NB4 (cell line): ENCODE data around the gene RHEBL1.

Experiments used
- DNase-seq: peaks from one replicate; pipeline ENCODE4 v3.0.0; 2010; ENCODE audit warnings: low read depth
- H3K4me3 ChIP-seq: one replicate; pipeline ENCODE4 v1.5.1; 2011; ENCODE audit warnings: mild to moderate bottlenecking, low read depth, low read length, moderate library complexity
- MYC ChIP-seq: IDR thresholded peaks from 2 replicates; pipeline ENCODE4 v1.6.1; 2011; ENCODE audit warnings: low read depth, low read length
- POLR2A ChIP-seq: IDR thresholded peaks from 2 replicates; pipeline ENCODE4 v1.6.1; 2011; ENCODE audit warnings: mild to moderate bottlenecking; ENCODE audit not compliant: insufficient read length; ENCODE audit errors: extremely low read depth
- TF ChIP-seq, protein P1 (sequence below): IDR thresholded peaks from one replicate; pipeline ENCODE4 v1.5.1; 2012; ENCODE audit warnings: low read depth, low read length
- TF ChIP-seq, protein P2 (sequence below): IDR thresholded peaks from 2 replicates; pipeline ENCODE4 v1.6.1; 2011; ENCODE audit warnings: low read depth, low read length

The RHEBL1 gene, protein sequence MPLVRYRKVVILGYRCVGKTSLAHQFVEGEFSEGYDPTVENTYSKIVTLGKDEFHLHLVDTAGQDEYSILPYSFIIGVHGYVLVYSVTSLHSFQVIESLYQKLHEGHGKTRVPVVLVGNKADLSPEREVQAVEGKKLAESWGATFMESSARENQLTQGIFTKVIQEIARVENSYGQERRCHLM

DNA sequence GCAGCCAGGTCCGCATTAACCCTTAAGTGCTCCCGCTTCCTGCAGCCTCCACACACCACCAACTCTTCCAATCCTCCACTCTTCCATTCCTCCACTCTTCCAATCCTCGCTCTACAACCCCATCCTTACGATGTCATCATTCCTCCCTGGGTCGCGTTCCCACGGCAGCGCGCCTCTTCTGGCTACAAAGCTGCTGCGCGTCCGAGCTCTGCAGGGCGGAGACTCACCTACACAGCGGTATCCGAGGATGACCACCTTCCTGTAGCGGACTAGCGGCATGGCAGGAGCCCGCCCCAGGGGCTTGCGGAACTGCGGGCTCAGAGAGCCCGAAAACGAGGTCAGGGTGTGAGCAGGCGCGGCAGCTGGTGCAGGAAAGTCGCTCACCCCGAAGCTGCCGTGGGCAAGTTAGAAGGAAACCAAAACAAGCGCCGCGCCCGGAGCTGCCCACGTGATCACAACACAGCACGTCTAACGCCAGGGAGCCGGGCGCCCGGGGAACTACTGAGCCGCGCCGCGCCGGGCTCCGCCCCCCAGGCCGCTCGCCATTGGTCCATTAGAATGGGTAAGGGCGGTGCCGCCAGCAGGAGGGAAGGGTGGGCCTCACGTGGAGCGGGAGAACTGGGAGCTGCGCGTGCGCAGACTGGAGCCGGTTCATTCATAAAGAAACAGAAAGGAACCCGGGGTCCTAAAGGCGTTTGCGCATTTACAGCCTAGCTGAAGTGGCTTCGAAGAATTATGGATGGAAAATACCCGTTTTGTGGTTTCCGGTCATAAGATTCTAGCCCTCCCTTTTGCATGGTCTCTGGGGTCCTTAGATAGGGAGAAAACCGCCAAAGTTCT is at the start of gene RHEBL1:
RHEBL1 (minus strand) TSS at position 473 of the 840 bp plus-strand sequence; CDS start at position 279, 194 bp downstream.
- peak within 1 kb of the TSS; percentile 83 for H3K4me3 ChIP-seq
- TF ChIP-seq MYC, result no peak
- TF ChIP-seq POLR2A, result peak; percentile 45
- TF ChIP-seq, protein P1, sequence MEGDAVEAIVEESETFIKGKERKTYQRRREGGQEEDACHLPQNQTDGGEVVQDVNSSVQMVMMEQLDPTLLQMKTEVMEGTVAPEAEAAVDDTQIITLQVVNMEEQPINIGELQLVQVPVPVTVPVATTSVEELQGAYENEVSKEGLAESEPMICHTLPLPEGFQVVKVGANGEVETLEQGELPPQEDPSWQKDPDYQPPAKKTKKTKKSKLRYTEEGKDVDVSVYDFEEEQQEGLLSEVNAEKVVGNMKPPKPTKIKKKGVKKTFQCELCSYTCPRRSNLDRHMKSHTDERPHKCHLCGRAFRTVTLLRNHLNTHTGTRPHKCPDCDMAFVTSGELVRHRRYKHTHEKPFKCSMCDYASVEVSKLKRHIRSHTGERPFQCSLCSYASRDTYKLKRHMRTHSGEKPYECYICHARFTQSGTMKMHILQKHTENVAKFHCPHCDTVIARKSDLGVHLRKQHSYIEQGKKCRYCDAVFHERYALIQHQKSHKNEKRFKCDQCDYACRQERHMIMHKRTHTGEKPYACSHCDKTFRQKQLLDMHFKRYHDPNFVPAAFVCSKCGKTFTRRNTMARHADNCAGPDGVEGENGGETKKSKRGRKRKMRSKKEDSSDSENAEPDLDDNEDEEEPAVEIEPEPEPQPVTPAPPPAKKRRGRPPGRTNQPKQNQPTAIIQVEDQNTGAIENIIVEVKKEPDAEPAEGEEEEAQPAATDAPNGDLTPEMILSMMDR, result peak; percentile 32
- TF ChIP-seq, protein P2, sequence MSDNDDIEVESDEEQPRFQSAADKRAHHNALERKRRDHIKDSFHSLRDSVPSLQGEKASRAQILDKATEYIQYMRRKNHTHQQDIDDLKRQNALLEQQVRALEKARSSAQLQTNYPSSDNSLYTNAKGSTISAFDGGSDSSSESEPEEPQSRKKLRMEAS, result peak; percentile 96
- peak; percentile 99 for DNase-seq

DNA sequence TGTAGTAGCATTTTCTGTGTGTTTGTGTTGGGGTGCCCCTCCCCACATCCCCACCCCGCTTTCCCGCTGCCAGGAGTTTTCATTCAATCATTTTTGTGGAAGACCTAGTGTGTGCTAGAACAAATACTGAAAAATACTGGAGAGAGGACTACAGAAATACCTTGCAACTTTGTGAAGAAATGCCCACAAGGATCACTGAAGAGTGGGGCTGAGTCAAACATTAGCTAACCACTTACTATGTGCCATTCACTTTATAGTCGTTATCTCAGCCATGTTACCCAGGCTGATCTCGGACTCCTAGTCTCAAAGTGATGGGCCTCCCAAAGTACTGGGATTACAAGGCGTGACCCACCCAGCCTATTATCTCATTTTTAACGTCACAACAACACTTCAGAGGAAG is 41.4 kb upstream of the RHEBL1 start:
- TF ChIP-seq MYC (no peak), POLR2A (no peak)
- TF ChIP-seq, protein P1, result no peak
- TF ChIP-seq, protein P2, result no peak
- no peak for DNase-seq
- peak overlapping the region; percentile 40 for H3K4me3 ChIP-seq

DNA sequence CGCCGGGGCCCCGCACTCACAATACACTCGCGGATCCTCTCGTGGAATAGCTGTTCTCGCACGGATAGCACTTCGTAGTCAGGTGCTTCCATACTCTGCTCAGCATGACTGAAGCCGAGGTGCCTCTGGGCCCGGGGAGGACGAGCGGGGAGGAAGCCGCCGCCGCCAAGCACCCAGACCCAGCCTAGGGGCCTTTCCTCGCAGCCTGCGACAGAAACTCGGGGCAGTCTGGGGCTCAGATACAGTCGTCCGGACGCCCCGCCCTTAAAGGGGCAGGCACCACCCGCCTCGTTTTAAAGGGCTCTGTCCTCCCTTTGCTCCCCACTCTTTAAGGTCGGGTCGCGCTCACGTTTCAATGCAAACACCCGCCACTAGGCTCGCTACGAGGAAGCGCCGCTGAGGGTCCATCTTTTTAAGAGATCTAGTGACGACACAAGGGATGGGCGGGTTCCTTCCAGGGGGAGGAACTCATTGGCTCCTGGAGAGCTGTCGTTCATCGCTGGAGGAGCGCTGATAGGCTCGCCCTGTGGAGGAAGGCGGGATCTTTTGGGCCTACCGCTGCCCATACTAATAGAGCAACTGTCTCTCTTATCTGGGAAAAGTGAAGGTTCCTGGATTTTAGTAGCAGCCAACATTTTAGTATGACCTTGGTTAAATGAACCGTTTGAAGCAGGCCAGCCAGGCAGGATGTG is 40.8 kb upstream of the RHEBL1 start, which contains the start of gene LMBR1L:
LMBR1L (minus strand) TSS at position 384 of the 692 bp plus-strand sequence; CDS start at position 92, 292 bp downstream.
- peak within 1 kb of the TSS; percentile 78 for H3K4me3 ChIP-seq
- DNase-seq, result peak; percentile 99
- TF ChIP-seq POLR2A, result peak; percentile 56
- TF ChIP-seq, protein P1, result peak; percentile 49
- TF ChIP-seq, protein P2, result no peak
- TF ChIP-seq MYC, result 0 out of 2 replicates have a peak, but pooled peaks have one; percentile 11

DNA sequence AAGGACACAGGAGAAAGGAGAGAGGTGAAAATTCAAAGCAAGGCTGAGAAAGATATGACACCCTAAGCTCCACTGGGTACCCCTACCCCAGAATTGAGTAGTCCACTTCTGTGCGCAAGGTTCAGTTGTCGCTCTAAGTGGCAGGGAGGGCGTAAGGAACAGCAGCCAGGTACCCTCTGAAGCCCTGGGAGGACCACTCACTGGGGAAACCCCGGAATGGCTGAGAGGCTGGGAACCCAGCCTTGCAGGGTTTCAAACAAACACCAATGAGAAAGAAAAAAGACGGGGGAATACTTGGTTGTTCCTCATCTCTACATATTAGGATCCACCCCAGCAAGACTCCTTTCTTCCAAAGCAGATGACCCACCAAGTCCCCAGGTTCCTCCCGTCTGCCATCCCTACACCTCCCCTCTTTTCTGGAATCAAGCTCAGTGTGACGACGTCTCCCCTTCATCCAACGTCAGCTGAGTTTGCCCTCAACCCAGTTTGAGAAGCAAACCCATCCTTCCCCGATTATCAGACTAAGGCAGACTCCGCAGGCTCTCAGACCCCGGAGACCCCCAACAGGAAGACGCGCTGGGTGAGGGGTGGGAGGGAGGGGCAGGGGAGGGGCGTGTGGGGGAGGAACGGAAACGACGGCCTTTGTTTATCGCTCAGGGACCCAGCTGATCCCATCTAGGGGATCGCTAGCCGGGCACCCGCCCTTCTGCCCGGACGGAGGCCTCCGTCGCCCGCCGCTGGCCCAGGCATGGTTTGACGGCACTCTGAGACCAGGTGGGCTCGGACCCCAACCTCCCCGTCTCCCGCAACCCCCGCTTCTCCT is 40.1 kb upstream of the RHEBL1 start:
- TF ChIP-seq, protein P2, result no peak
- TF ChIP-seq POLR2A (no peak), MYC (no peak)
- TF ChIP-seq, protein P1, result no peak
- H3K4me3 ChIP-seq, result peak overlapping the region; percentile 78
- DNase-seq, result peak; percentile 46

DNA sequence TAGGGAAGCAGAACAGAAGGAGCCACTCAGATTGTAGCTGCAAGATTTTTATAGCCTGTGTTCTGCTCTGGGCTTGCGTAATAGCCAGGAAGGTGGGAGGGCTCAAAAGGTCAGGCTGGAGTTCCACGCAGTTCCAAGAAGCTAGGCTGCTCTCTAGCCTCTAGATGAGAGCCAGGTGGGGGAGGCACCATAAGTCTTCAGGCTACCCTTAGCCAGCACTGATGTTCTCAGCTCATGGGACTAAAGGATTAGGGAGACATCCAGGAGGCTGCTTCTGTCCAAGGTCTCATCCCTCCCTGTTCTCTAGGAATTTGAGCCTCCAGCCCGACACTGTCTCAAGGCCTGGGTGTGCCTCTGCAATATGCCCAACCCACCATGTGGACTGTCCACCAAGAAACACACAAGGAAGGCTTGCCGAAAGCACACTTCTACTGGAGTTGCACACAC is 39.2 kb upstream of the RHEBL1 start:
- DNase-seq, result peak; percentile 86

More for the DNA sequence above, 39.2 kb upstream of the RHEBL1 start:
- TF ChIP-seq, protein P2, result no peak
- TF ChIP-seq, protein P1, result no peak
- TF ChIP-seq MYC, result no peak
- TF ChIP-seq POLR2A, result no peak
- peak overlapping the region; percentile 78 for H3K4me3 ChIP-seq
